Subcutaneous abdominal adipose tissue (tissue), 5 donors: ENCODE measurements around the gene QTRT2.

ENCODE experiments used
- H3K27ac ChIP-seq: one replicate; pipeline ENCODE4 v1.7.0; 2013; ENCODE audit warnings: low read depth, mild to moderate bottlenecking, inconsistent platforms, low read length, moderate library complexity
- H3K27me3 ChIP-seq, 5 donors: one replicate each; pipeline ENCODE4 v1.7.0; 2013; ENCODE audit warnings: low read length in 5 of 5, inconsistent platforms in 1 of 5; ENCODE audit not compliant: control insufficient read depth in 5 of 5, insufficient read depth in 4 of 5
- H3K36me3 ChIP-seq, 5 donors: one replicate each; pipeline ENCODE4 v1.7.0; 2013; ENCODE audit warnings: low read length in 5 of 5; ENCODE audit not compliant: control insufficient read depth in 5 of 5, insufficient read depth in 5 of 5
- H3K4me1 ChIP-seq, 5 donors: one replicate each; pipeline ENCODE4 v1.7.0; 2013; ENCODE audit warnings: low read length in 5 of 5, mild to moderate bottlenecking in 3 of 5, moderate library complexity in 1 of 5; ENCODE audit not compliant: control insufficient read depth in 5 of 5, insufficient read depth in 5 of 5
- H3K4me3 ChIP-seq, 5 donors: one replicate each; pipeline ENCODE4 v1.7.0; 2013; ENCODE audit warnings: low read length in 5 of 5, low read depth in 1 of 5
- H3K9ac ChIP-seq, 5 donors: one replicate each; pipeline ENCODE4 v1.7.0; 2013; ENCODE audit warnings: low read length in 5 of 5, mild to moderate bottlenecking in 4 of 5, moderate library complexity in 3 of 5
- H3K9me3 ChIP-seq, 5 donors: one replicate each; pipeline ENCODE4 v1.7.0; 2013; ENCODE audit warnings: low read length in 5 of 5; ENCODE audit not compliant: control insufficient read depth in 5 of 5
- donor health status: healthy.
- donor health status: healthy.
- donor health status: healthy.
- donor health status: healthy.
- donor health status: healthy.

QTRT2 gene

GRCh38 chr3:114056130-114057010 is at the start of gene QTRT2, which contains the start of gene CCDC191:
Gene QTRT2, plus strand, starts transcription at chr3:114056737. Its CDS starts 8,521 bp downstream, at chr3:114065258.
Gene CCDC191, minus strand, starts transcription at chr3:114056526. Its CDS starts 60 bp downstream, at chr3:114056466.
- H3K9ac ChIP-seq: peak within 1 kb of the TSS; percentile 43 to 93 (median 73)
- peak within 1 kb of the TSS; percentile 71 for H3K27ac ChIP-seq
- H3K36me3 ChIP-seq: peaks cover 0 to 4% (median 0%) of the 10 kb centered on the region in 5 donors
- peaks cover 6 to 25% (median 22%) of the 10 kb centered on the region in 5 donors for H3K4me1 ChIP-seq
- no peaks in the 10 kb centered on the region for H3K27me3 ChIP-seq
- H3K9me3 ChIP-seq: no peaks in the 10 kb centered on the region
- peak within 1 kb of the TSS; percentile 67 to 100 (median 97) for H3K4me3 ChIP-seq

- no peak overlapping the region for H3K4me3 ChIP-seq
- H3K36me3 ChIP-seq: peaks cover 0 to 4% (median 3%) of the 10 kb centered on the region in 5 donors
- H3K9me3 ChIP-seq: no peaks in the 10 kb centered on the region
- no peak overlapping the region for H3K27ac ChIP-seq
- no peaks in the 10 kb centered on the region for H3K27me3 ChIP-seq
- H3K4me1 ChIP-seq: no peaks in the 10 kb centered on the region
- H3K9ac ChIP-seq: no peak overlapping the region
Measured at GRCh38 chr3:114011059-114011797, 45.3 kb upstream of the QTRT2 start.

DNA sequence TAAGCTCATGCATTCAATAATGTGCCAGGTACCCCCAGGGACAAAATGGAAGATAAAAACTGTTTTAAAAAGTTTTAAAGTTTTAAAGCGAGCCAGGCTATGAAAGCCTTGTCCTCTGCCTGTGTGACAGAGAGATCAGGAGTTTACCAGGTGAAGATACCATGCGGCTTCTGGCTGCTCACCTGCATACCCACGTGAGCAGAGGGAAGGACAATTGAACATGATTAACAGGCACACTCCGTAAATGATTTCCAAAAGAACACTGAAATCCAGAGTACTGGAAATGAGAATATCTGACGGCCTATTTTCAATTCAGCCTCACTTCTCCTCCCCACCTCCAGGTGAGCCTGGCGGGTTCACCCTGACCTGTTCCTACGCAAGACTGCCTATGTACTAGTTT is 42.3 kb upstream of the QTRT2 start:
- H3K9me3 ChIP-seq: no peaks in the 10 kb centered on the region
- no peak overlapping the region for H3K4me3 ChIP-seq
- H3K4me1 ChIP-seq: no peaks in the 10 kb centered on the region
- no peak overlapping the region for H3K9ac ChIP-seq
- H3K27ac ChIP-seq: no peak overlapping the region
- peaks cover 0 to 4% (median 3%) of the 10 kb centered on the region in 5 donors for H3K36me3 ChIP-seq
- no peaks in the 10 kb centered on the region for H3K27me3 ChIP-seq

DNA sequence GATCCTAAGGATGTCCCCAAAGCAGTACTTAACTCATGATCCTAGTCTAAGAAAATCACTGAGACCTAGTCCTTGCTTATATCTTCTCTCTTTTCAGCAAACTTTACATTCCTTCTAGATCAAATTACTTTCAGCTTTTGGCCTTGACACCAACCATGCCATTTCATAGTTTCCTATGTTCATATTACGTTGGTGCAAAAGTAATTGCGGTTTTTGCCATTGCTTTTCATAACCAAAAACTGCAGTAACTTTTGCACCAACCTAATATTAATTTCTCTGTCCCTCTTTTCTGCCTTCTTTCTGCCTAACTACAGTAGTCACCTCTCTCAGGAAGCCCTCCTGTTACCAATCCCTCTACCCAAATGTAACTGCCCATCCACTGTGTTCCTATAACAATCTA is 37.1 kb upstream of the QTRT2 start:
- Histone ChIP-seq H3K9me3 (no peaks in the 10 kb centered on the region), H3K27ac (no peak overlapping the region), H3K9ac (no peak overlapping the region), H3K4me3 (no peak overlapping the region), H3K36me3 (peaks cover 0 to 2% (median 0%) of the 10 kb centered on the region in 5 donors), H3K4me1 (no peaks in the 10 kb centered on the region), H3K27me3 (no peaks in the 10 kb centered on the region)

DNA sequence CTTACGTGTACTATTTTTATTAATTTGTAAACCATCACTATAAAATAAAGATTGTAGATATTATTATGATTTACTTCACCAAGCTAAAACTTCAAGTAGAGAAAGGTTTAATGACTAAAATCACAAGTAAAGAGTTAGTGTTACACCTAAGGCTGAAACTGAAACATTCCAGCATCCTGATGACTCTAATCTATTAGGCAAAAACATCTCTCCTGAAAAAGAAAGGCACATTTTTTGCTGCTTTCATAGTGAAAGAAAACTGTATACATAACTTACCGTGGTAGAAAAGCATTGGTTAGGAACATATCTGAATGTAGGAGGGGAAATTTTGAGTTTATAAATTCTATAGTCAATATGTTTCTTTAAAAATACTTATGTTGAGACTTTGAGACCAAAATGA is 35.6 kb upstream of the QTRT2 start:
- no peaks in the 10 kb centered on the region for H3K27me3 ChIP-seq
- H3K9me3 ChIP-seq: no peaks in the 10 kb centered on the region
- H3K9ac ChIP-seq: no peak overlapping the region
- H3K27ac ChIP-seq: no peak overlapping the region
- no peak overlapping the region for H3K4me3 ChIP-seq
- peaks cover 0 to 2% (median 0%) of the 10 kb centered on the region in 5 donors for H3K36me3 ChIP-seq
- no peaks in the 10 kb centered on the region for H3K4me1 ChIP-seq

GRCh38 chr3:114022145-114022802 is 34.3 kb upstream of the QTRT2 start:
- H3K9ac ChIP-seq: no peak overlapping the region
- H3K27ac ChIP-seq: no peak overlapping the region
- H3K4me1 ChIP-seq: no peaks in the 10 kb centered on the region
- H3K36me3 ChIP-seq: peaks cover 0 to 2% (median 0%) of the 10 kb centered on the region in 5 donors
- no peak overlapping the region for H3K4me3 ChIP-seq
- no peaks in the 10 kb centered on the region for H3K27me3 ChIP-seq
- no peaks in the 10 kb centered on the region for H3K9me3 ChIP-seq

GRCh38 chr3:114025451-114025850 is 31.1 kb upstream of the QTRT2 start:
- Histone ChIP-seq H3K9ac (no peak overlapping the region), H3K36me3 (peaks cover 0 to 2% (median 0%) of the 10 kb centered on the region in 5 donors), H3K4me1 (no peaks in the 10 kb centered on the region), H3K27me3 (no peaks in the 10 kb centered on the region), H3K27ac (no peak overlapping the region), H3K9me3 (no peaks in the 10 kb centered on the region), H3K4me3 (no peak overlapping the region)

DNA sequence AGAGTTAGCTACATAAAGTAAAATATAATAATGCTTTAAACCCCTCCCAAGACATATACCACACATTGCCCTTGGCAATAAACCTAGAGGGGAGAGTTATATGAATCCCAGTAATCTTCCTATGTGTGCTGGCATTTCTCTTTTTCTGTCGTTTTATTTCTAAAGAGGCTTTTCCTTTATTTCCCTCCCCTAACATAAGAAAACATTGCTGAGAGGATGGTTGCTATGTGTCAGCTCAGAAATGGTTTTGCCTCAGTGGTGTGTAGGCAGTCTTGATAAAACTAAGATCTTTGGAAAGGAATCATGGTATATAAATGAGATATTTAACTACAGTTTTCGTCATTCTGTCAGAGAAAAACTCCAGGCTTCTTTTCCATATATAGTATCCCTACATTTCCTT is 30.2 kb upstream of the QTRT2 start:
- Histone ChIP-seq H3K9ac (no peak overlapping the region), H3K9me3 (no peaks in the 10 kb centered on the region), H3K4me3 (no peak overlapping the region), H3K27ac (no peak overlapping the region), H3K27me3 (no peaks in the 10 kb centered on the region), H3K4me1 (no peaks in the 10 kb centered on the region), H3K36me3 (peaks cover 0 to 2% (median 0%) of the 10 kb centered on the region in 5 donors)

GRCh38 chr3:114033721-114034120 is 22.8 kb upstream of the QTRT2 start:
- Histone ChIP-seq H3K27me3 (no peaks in the 10 kb centered on the region), H3K36me3 (peaks cover 0 to 28% (median 3%) of the 10 kb centered on the region in 5 donors), H3K4me1 (no peaks in the 10 kb centered on the region), H3K9me3 (no peaks in the 10 kb centered on the region), H3K4me3 (no peak overlapping the region), H3K9ac (no peak overlapping the region), H3K27ac (no peak overlapping the region)
